NCI-H146 treated with DMSO at 0.1 percent for 48 hours (cell line): ENCODE measurements around the gene TMEM92.
"Not testable (repeated sequence)": the region's sequence is repeated elsewhere in the genome, so short reads cannot be mapped to it uniquely, and the experiment has no call there.

Experiments
- DNase-seq: peaks from one replicate; lab custom pipeline; 2025; ENCODE audit not compliant: unreplicated experiment; lab: John Stamatoyannopoulos, UW

Gene TMEM92

DNA sequence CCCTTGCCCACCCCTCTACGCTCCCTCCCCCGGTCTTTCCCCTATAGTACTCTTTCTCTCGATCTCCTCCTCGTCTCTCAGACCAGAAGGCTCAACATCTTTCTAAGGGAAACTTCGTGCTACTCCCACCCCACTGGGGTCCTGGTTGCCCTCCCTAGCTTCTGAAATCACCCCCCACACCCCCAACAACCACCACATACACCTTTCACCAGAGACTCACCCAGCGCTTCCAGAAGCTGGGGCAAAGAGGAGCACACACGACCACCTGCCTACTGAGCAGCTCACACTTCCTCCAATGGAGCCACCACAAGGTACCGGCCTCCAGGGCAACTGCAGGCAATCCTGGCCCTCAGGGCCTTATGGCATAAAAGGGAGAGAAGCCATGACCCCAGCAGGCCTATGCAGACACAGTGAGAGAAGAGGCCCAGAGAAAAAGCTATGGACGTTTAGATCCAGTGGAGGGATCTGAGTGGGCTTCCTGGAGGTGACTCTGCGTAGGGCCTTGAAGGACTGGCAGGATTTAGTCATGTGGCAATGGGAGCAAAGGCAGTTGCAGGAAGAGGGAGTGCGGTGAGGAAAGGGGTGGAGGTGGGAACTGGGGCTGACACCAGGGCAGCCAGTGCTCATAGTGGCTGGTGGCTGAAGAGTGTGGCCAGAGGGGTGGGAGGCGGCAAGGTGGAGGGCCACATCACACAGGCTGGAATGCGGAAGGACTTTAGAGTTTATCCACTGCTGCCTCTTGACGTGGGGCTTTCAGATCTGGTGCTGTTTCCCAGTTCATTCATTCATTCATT, 12.1 kb upstream of the TMEM92 start:
- DNase-seq, result no peak

DNA sequence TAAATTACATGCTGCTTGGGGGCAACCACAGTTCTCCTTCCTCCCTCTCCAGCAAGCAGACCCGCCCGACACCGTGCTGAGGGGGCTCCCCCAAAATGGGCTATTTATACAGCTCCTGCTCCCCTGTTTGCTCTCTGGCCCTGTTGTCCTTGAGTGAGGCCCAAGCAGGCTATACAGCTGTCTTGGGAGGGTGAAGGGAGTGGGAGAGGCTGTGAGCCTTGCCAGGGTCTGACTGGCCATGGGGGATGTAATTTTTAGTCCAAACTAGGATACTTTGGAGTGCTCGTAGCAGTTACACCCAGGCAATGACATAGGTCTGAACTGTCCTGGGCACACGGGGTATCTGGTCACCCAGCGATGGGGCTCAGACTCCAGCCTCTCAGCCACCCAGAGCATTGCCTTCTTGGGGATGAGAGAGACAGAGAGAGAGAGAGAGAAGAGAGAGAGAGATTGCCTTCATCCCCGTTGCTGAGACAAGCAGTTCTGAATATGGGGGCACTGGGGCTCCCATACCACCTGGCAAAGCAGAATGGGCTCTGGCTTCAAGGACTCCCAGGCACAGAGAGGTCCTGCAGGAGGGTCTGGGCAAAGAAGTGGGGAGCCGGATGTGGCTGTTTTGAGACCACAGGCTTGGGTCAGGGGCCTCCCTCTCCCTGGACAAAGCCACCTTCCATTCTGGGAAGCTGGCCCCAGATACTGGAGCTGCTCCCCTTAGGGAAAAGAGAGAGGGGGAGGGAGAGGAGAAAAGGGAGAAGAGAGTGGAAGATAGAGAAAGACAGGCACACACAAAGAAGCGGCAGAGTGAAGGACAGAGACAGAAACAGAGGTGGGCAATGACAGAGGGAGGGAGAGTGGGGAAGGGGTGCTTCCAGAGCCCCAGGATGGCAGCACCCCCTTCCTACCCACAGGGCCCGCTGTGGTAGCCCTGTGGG, 10.7 kb upstream of the TMEM92 start:
- DNase-seq, result no peak

DNA sequence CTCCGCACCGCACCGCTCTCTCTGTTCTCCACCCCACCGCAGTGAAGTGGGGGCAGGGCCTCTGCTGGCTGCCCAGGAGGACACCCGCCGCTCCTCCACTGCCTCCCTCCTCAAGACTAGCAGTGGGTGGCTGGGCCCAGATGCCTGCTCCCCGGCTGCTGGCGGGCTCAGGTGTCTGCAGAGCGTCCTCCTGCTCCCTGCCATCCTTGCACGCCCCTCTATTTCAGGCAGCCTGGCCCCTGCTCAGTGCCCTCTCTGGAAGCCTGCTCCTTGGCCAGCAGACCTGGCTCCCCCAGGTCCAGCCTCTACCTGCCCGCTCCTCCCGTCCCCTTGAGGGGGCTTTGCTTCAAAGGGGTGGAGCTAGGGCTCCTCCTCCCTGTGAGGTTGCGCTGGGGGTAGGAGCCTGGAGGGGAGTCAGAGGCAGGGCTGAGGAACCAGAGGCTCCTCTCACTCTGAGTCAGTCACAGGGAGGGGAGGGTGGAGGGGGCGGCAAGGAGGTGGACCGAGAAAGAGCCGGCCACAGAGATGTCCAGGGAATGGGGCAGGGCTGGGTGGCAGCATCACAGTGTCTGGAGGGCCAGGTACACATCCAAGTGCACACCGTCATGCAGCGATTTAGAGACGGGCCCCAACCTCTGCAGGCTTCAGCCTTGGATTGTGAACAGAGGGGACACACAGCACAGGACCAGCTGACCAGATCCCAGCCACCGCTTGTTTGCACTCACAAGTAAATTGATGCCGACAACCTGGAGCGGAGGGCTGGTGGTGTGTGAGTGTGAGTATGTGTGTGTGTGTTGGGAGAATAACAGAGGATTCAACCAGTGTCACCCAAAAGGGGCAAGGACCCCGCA, 9.8 kb upstream of the TMEM92 start:
- no peak for DNase-seq

DNA sequence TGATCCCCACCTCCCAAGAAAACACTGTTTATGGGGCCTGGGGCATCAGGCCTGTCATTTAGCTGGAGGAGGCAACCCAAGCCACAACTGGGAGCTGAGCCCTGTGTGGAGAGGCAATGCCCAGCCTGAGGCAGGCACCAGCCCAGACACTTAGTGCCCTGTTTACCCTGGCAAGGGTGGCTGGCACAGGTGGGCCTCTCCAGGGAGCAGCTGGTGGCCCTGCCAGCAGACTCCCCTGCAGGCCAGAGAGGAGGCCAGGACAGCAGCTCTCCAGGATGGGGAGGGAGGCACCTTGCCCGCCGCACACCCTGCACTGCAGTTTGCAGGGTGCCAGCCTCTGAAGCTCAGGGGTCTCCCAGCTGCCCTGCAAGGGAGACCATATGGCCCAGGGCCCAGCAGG, 9.1 kb upstream of the TMEM92 start:
- DNase-seq, result no peak

DNA sequence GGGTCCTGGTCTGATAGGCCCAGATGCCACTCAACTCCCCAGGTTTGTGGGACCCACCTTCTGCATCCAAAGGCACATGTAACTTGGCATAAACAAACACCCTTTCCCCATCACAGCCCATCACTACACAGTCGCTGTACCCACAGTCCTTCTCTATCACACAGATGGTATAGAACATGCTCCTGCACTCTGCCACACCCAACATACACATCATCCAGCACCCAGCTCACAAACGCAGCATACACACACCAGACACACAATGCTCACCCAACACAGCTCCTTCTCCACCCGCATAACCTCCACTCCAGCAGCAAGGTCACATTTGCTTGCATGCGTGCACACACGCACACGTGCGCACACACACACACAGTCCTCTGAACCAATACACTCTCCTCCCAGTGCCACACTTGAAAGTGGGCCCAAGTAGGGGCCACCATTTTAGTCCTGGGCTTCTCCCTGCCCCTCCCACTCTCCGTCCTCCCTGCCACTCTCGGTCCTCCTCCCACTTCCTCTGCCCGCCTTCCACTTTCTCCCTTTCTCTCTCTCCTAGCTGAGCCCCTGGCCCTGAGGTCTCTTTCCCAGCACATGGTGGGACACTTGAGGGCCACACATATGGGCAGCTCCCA, 8.5 kb upstream of the TMEM92 start:
- DNase-seq, result no peak

DNA sequence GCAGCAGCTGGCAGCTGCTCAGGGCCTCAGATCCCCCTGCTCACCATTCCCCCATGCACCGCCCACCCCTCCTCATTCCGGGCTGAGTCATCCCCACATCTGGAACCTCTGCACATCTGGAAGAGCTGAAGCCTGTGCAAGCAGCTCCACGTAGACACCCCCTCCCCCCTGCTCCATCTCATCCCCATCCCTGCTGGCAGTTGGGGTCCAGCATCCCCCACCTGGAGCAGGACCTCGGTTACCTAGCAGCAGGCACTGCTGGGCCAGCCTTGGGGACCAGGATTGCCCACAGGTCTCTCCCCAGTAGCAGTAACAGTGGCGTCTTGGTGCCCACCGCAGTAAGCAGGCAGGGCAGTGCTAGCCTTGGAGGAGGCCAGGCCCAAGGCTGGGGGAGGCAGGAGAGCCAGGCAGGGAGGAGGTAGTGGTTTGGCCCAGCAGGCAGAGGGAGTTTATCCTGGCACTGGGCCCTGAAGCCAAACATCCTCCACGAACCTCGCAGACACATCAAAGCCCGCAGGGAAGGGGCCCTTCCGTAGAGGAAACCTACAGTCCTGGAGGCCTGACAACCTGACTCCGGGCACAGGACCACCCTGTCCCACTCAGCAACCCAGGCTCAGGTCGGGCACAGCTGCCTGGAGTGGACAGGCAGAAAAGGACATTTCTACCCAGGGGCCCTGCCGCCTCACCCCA, 7.7 kb upstream of the TMEM92 start:
- no peak for DNase-seq

DNA sequence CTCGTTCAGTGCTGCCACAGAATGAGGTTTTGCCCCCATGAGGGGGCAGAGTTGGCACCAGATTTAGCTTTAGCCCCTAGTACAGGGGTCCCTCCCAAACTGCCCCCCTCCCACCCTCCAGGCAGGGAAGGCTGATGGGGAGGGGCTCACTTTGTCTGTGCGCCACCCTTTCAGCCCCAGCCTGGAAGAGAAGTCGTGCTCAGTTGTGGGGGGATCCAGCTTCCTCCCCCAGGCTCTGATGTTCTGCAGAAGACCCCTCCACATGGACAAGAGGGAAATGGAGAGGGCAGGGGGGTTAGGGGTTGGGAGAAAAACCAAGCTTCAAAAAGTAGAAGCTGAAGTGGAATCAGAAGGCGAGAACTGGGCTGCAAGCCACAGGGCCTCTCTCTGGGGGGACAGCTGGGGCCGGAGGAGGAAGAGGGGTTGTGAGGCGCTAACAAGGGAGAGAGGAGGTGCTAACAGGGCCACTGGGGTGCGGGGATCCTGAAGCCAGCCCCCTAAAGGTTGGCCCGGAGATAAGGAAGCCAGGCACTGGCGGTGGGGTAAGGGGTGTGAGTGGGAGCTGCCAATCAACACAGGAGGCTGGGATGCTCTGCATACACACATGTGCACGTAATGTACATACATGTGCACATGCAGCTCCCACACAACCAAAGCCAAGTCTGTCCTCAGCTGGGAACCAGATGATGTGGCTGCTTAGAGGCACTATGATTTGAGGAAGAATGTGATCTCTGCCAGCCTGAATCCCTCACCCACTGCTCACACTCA, 7.0 kb upstream of the TMEM92 start:
- DNase-seq, result no peak

DNA sequence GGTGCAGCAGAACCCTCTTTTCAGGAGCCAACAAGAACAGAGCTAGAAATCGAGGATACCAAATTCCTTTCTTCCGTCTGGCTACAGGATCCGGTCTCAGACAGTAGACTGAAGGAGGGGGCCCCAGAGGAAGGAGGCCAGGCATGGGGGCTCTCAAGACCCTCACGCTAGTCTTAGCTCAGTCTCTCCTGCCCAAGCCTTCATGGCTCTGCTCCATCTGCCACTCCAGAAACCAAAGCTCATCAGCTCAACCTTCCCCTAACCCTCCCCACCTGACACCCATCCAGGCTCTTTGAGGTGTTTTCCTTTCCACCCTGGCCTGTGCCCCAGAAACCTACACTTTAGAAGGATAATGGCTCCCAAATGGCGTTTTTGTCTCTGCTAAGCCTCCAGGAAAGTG, 6.2 kb upstream of the TMEM92 start:
- DNase-seq, result no peak

DNA sequence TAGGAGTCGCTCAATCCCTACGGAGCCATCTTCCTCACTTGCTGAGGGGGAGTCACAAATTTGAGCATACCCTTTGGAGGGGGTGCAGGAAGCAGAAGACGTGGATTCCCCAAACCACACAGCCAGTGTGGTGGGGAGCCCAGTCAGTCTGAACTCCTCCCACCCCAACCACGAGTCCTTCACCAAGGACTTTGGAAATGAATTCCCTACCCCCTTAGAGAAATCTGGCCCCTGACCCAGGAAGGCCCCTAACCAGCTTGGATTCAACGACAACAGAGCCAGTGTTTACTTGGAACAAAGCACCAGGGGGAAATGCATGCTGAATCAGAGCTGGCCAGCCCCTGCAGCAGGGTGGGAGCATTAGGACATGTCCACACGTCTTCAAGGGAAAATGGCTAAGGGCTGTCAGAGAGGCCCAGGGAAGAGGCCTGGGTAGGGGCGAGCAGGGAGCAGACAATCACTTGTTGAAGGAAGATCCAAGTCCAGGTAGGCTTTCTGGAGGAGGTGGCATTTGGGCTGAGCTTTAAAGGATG, 5.5 kb upstream of the TMEM92 start:
- no peak for DNase-seq

DNA sequence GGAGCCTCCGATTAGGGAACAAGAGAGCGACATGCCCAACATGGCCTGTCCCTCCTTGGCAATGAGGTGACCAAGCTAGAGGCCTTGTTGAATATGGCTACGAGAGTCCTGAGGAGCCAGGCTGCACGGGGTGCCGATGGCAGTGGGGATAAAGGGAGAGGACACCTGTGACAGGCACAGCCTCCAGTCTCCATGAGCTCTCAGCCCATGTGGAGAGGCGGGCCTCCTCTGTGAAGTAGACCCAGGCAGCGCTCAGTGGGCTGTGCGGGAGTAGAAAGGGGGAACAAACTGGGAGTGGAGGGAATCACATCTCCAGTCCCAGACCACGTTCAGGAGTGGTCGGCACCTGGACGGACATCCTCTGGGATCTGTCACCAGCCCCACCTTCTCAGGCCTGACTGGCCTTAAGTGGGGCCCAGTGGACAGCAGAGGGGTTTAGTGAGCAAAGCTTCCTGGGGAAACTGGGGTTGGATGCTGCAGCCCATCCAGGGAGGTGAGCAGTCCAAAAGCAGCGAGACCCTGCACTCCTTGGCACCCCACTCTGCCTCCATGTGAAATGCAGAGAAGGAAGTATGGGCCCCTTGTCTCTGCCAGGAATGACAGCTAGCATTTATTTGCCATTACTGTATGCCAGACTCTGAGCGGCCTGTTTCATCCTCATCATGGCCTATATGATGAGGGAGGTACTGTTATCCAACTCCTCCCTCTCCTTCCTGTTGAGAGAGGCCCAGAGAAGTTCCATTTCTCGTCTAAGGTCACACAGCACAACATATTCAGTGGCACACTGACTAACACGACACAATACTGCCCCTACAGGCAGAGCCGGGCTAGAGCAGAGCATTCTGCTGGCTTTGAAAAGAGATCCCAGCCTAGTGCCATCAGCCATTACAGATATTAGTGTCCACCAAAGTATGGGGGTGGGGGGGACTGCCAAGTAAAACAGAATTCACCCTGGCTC, 4.5 kb upstream of the TMEM92 start:
- peak; percentile 8 for DNase-seq

DNA sequence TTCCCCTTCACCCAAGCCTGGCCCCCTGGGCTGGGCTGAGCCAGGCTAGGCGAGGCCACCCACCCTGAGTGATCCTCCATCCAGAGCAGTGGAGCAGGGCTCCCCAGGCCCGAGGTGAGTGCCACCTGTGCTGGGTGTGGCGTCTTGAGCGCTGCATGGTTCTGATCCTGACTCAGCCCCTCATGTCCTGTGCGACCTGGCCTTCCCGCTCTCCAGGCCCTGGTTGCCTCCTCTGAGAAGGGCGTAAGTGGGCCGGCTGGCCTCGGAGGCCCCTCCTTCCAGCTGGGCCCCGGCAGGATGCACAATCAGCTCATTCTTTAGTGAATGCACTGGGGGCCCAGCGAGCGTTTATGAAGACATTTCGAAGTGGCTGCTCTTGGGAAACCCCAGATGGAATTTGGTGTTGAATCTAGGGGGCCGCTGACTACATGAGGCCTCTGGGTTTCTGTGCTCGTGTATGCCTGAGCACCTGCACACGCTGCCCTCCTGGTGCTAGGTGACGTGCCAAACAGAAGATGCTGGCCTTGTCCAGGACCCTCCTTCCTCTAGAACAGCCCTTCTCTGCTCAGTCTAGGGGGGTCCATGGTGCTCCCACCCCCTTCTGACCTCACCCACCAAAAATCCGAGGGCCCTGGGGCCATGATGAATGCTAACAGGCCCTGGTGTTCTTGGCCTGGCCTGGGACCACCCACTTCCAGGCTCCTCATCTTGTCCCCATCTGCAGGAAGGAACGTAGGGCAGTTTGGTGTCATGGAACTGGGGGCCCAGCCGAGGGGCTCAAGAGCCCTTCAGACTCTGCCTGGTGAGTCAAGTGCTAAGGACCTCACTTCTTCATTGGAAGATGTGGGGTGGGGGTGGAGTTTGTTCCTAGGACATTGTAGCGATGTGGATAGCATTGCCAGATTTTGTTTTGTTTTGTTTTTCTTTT, 3.6 kb upstream of the TMEM92 start:
- no peak for DNase-seq

DNA sequence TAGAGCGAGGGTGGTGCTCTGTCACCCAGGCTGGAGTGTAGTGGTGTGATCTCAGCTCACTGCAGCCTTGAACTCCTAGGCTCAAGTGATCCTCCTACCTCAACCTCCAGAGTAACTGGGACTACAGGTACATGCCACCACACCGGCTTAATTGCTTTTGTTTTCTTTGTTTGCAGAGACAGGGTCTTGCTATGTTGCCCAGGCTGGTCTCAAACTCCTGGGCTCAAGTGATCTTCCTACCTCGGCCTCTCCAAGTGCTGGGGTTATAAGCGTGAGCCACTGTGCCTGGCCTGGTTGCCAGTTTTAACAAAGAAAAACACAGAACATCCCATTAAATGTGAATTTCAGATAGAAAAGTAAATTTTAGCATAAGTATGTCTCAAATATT, 2.9 kb upstream of the TMEM92 start:
- not testable (repeated sequence) for DNase-seq

DNA sequence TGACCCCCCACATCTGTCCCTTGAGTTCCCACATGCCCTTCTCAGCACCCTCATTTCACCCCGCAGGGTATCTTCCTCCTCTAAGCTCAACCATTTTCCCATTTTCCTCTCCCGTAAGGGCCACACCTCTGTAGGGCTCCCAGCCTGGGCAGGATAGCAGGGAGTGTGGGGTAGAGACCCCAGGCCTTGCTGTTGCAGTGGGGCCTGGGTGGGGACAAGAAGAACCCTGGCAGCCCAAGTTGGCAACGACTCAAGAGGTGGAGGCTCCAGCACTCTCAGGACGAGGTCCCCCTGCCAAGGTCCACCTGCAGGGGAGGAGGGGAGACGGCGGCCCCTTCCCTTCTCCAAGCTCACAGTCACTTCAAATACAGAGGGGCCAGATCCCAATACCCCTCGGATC, 2.0 kb upstream of the TMEM92 start:
- no peak for DNase-seq

DNA sequence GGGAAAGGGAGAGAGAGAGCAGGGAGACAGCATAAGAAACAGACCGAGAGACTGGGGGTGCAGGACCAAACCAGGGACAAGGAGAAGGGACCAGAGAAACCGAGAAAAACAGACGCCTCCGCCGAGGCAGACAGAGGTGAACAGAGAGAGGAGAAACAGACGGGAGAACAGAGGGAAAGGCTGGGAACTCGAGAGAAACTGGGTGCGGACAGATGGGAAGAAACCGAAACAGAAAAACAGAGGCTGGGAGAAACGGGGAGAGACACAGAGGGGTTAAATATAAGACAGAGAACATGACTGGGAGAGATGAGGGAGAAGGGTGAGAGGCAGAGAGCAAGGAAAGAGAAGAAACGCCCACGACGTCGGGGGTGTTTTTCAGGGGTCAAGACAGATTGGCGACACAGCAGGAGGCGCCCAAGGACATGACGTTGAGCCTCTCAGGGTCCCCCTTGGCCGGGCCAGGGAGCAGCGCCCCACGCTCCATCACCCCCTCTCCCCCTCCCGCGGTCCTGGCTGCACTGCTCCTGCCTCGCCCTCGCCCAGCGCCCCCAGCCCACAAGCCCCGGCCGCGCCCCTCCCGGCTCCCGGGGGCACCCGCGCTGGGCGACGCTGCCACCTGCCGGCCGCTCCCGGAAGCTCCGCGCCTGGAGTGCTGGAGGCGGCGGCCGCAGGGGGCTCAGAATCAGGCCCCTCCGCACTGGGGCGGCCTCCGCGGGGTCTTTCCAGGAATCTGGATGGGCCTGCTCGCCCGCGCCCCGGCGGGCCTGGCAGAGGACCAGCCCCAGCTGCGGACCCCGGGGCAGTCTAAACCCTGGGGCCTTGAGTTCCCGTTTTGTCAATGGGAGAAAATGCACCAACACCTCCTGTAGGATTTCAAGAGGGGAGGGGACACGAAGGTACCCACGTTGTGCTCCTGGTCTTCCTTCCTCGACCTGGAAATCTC, 1.3 kb upstream of the TMEM92 start:
- DNase-seq, result peak; percentile 9

DNA sequence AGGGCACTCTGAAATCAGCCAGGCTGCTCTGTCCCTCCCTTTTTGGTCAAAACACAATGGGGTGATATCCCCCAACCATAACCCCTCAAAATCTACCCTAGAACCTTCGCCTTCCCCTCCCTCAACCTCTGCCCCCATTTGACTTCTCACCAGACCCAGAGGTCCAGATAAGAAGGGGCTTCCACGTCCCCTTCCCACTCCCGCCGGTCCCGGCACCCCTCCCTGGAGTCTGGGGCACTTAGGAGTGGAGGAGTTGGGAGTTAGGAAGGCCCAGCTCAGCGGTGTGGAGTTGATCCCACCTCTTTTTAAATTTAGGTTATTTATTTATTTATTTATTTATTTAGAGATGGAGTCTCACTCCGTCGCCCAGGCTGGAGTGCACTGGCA, 619 bp upstream of the TMEM92 start:
- no peak for DNase-seq

DNA sequence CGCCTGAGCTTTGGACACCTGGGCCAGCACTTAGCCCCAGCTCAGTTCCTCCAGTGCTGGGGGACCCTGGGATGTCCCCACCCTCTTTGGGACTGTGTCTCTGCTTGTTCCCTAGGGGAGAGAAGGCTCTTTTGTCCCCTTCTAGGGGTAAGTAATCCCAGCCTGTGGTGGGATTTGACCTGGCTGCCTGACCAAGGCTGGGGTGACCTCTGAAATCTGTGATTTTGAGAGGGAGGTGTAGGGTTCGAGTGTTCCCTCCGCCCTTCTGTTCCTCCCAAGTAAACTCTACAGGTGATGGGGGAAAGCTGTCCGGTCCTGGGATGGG, 593 bp downstream of the TMEM92 start:
- DNase-seq, result no peak
